ENCODE results near the gene CD58. TPM values are rescaled to one million over a fixed set of nuclear protein-coding genes. Genes with fewer than 3 reads are reported as not detected.

CD58 gene
- total and polyA plus RNA-seq, 2 of the 4 experiments (the other 2 are of a cell fraction) = 5.4 to 5.7 TPM

DNA sequence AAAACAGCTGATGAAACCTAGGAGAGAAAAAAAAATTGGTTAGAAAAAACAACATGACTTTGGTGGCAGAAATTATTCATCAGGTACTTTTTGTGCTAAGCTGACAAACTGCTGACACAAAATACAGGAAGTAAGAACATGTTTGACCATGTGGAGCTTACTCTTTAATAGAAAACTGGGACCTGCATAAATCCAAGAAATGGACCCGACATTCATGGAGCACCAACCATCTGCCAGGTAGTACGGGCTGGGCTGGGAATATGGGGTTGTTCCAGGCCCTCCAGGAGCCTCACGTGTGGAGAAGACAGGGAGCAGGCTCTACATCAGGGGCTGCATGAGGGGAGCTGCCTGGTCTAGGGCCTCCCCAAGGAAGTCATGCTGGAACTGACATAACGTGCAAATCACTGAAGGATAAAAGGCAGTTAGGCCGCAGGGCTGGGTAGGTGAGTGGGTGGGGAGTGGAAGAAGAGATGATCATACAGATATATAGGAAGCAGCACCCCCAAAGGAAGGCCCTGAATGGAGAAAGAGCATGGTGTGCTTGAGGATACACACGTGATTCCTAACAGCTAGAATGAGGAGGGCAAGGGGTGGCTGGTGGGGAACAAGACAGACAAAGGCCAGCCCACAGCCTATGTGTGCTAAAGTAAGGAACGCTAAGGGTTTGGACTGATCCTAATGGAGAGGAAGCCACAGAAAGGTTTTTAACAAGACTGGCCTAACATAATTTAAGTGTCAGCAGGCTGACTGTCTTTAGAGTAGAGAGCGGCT lies 26.1 kb downstream of the CD58 start:
- Histone ChIP-seq H2AK9ac (replicated peaks; ENCODE audit: low read depth, low read length, poor library complexity) (no peak overlapping the region), H3K4me2 (ENCODE audit: low read depth, low read length) (no peak overlapping the region), H3K56ac (ENCODE audit: extremely low read depth, insufficient read depth, low read length) (no peak overlapping the region), H2AFZ (replicated peaks; ENCODE audit: low read length, poor library complexity) (no peak overlapping the region), H3K4me3 (ENCODE audit: insufficient read depth, low read depth, low read length) (no peak overlapping the region), H3K9me1 (ENCODE audit: insufficient read depth, low read length) (0 out of 2 replicates have a peak, but pooled peaks cover 2% of the 10 kb centered on the region), H3K4ac (ENCODE audit: low read depth, low read length) (no peak overlapping the region), H2BK20ac (ENCODE audit: low read depth, low read length) (no peak overlapping the region), H4K91ac (ENCODE audit: insufficient read depth, low read depth, low read length) (no peak overlapping the region), H3K27me3 (ENCODE audit: control insufficient read depth, insufficient read depth, low read length) (no peaks in the 10 kb centered on the region), H2BK15ac (ENCODE audit: low read depth, low read length) (no peak overlapping the region), H3K9me3 (ENCODE audit: control insufficient read depth, insufficient read depth, low read length) (no peaks in the 10 kb centered on the region), H3K9ac (ENCODE audit: low read depth, low read length) (no peak overlapping the region), H2BK5ac (ENCODE audit: low read depth, low read length, poor library complexity, severe bottlenecking) (no peak overlapping the region), H3K23ac (ENCODE audit: low read depth, low read length) (no peak overlapping the region), H2AK5ac (ENCODE audit: low read depth, low read length) (no peak overlapping the region), H3K18ac (ENCODE audit: low read depth, low read length) (no peak overlapping the region), H3K4me1 (ENCODE audit: control insufficient read depth, insufficient read depth, low read length) (no peaks in the 10 kb centered on the region), H3K27ac (ENCODE audit: insufficient read depth, low read length) (no peak overlapping the region), H2BK120ac (ENCODE audit: low read depth, low read length) (no peak overlapping the region), H4K5ac (ENCODE audit: low read depth, low read length) (no peak overlapping the region), H3K14ac (replicated peaks; ENCODE audit: low read depth, low read length) (no peak overlapping the region), H3K79me1 (ENCODE audit: low read depth in 1 of 2, low read length in 2 of 2) (no peaks in the 10 kb centered on the region), H4K8ac (ENCODE audit: low read depth in 2 of 2, low read length in 2 of 2) (no peak overlapping the region), H4K20me1 (ENCODE audit: insufficient read depth, low read length) (no peaks in the 10 kb centered on the region), H3K36me3 (ENCODE audit: control insufficient read depth, insufficient read depth, low read length) (no peaks in the 10 kb centered on the region)
- CTCF ChIA-PET = interaction anchor here (1.0 kb wide), 1 partner anchor 30 kb away, joined by 4 read pairs; no protein-coding TSS in a partner anchor
- in situ Hi-C loops (cut with MboI; ENCODE audit: low sequenced_read_pairs) (no loop called here), intact Hi-C loops (cut with micrococcal nuclease) (no loop called here), dilution Hi-C loops (cut with HindIII; ENCODE audit: low sequenced_read_pairs, unreplicated experiment) (no loop called here)
- POLR2A ChIA-PET (ENCODE audit: unreplicated experiment) = no interaction called here
- TF ChIP-seq MAFK (IDR thresholded peaks at IDR 0.05; ENCODE audit: low read depth, low read length) = no peak
- TF ChIP-seq RFX5 (IDR thresholded peaks at IDR 0.05; ENCODE audit: low read depth, low read length) = no peak
- TF ChIP-seq FOS (IDR thresholded peaks at IDR 0.05; ENCODE audit: low read depth, low read length) = no peak
- no peak for TF ChIP-seq POLR2A (IDR thresholded peaks at IDR 0.05; ENCODE audit: low read depth, low read length)
- no peak for TF ChIP-seq CEBPB (IDR thresholded peaks at IDR 0.05; ENCODE audit: low read depth, low read length)
- ATAC-seq (ENCODE audit: low read depth) (no peak), DNase-seq (no peak)
- no TSS peak for BruUV-seq (replicated peaks)
- WGBS, 2 experiments (ENCODE audit: extremely low coverage in 2 of 2, insufficient read length in 1 of 2) = 97% methylated on average over 5 of the region's 8 CpGs; no CpG with 5 or more reads in 1 of the 2 experiments
